Adrenal gland (tissue), 5 donors: ENCODE measurements around the gene IPO7.

Experiments used
- POLR2A ChIP-seq, 2 donors: fragments of 450-650 bp; IDR thresholded peaks; one replicate each; pipeline ENCODE4 v1.6.1; 2017; ENCODE audit warnings: antibody characterized with exemption in 2 of 2, mild to moderate bottlenecking in 2 of 2, moderate library complexity in 1 of 2
- TF ChIP-seq, protein P1 (sequence below), 6 experiments: fragments of 450-650 bp in 4 of 6; fragments of 200-600 bp in 2 of 6; sonication (generic) in 1 of 6; IDR thresholded peaks; 1 replicate in 5 of 6; 2 replicates in 1 of 6; pipeline versions ENCODE4 v1.5.1 to v1.8.0; 2016 to 2021; ENCODE audit warnings: antibody characterized with exemption in 6 of 6, mild to moderate bottlenecking in 2 of 6, moderate library complexity in 1 of 6
- donor health status: DM: no; HTN: no; CAD: no.

DNA sequence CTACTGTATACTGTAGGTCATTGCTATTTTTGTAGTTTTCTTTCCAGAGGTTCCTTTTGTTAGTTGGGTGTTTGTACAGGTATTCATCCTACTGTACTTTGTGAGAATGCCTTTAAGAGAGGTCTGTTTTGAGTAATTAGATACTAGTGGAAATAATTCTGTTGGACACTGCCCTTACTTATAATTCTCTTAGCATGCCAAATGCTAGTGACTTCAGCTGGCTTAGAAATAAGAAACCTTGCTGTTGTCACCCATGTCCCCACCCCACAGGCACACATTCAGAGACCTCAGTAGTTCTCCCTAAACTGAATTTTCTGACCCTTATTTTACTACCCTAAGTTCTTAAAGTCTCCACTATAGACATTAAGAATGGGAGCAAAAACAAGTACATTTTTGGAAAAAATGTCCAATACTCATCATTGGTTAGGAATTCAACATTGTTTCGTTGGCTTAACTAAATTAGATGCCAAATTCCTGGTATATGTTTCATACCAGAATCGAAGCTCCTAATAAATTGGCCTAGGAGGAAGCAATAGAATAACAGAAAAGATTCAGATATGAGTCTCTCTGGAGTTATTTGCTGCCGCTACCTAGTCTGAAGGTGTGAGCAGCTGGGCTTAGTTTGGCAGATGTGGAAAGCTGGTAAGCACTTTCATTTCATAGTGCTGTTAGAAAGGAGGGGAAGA is 104.8 kb downstream of the IPO7 start:
- TF ChIP-seq, protein P1, sequence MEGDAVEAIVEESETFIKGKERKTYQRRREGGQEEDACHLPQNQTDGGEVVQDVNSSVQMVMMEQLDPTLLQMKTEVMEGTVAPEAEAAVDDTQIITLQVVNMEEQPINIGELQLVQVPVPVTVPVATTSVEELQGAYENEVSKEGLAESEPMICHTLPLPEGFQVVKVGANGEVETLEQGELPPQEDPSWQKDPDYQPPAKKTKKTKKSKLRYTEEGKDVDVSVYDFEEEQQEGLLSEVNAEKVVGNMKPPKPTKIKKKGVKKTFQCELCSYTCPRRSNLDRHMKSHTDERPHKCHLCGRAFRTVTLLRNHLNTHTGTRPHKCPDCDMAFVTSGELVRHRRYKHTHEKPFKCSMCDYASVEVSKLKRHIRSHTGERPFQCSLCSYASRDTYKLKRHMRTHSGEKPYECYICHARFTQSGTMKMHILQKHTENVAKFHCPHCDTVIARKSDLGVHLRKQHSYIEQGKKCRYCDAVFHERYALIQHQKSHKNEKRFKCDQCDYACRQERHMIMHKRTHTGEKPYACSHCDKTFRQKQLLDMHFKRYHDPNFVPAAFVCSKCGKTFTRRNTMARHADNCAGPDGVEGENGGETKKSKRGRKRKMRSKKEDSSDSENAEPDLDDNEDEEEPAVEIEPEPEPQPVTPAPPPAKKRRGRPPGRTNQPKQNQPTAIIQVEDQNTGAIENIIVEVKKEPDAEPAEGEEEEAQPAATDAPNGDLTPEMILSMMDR (IDR thresholded peaks at IDR 0.05) = no peak
- TF ChIP-seq POLR2A (IDR thresholded peaks at IDR 0.05) = no peak
